ENCODE results near the gene IREB2. TPM values are rescaled to one million over a fixed set of nuclear protein-coding genes. Genes with fewer than 3 reads are reported as not detected.
A peak's percentile ranks its signal among the peaks of the same experiment; 100 is the strongest.
"Not testable (repeated sequence)": the region's sequence is repeated elsewhere in the genome, so short reads cannot be mapped to it uniquely, and the experiment has no call there.

IREB2 gene
- total RNA-seq, 4 donors from 2014 or later = 32.4 to 45.9 (median 42.4) TPM

DNA sequence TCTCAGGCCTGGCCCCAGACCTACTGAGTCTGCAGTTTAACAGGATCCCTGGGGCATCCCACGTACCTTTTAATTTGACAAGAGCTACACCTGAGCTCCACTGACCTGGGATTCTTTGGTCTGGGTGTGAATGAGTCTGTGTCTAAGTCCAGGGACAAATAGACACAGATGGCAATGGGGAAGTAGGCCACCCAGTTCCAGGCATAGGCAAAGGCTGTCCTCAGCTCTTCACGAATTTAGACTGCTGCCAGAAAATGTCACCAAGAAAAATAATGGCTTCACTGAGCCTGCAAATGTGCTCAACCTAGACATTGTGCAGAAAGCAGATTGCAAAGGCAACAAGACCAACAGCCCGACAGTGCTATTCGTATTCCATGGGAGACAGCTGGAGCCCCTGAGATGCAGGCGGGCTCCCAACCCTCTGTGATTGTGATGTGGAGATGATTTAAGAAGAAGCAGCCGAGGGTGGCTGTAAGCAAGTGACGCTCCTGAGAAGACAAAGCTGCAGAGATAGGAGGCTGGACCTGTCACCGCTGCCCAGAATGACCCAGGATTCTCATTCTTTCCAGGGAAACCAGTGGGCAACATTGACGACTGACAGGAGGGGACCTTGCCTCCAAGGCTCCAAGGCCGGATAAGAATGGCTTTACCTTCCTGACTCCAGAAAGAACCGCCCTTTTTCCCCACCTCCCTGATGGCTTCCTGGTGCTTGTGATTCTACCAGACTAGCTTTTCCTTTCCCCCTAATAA lies 39.8 kb upstream of the IREB2 start:
- Histone ChIP-seq H3K4me1 (peaks cover 0 to 35% (median 8%) of the 10 kb centered on the region in 4 donors), H3K9me3 (no peaks in the 10 kb centered on the region), H3K27me3 (no peaks in the 10 kb centered on the region), H3K36me3 (no peaks in the 10 kb centered on the region), H3K27ac (peak overlapping the region in 1 of 4 donors; percentile 50), H3K4me3 (no peak overlapping the region)
- 77 to 80% methylated on average over 11 of the region's 11 CpGs for WGBS, 2 donors
- no peak for DNase-seq (ENCODE audit: low spot score in 2 of 2)
- TF ChIP-seq EP300 (IDR thresholded peaks at IDR 0.05) (no peak), POLR2A (IDR thresholded peaks at IDR 0.05) (no peak)
- TF ChIP-seq, protein P1, sequence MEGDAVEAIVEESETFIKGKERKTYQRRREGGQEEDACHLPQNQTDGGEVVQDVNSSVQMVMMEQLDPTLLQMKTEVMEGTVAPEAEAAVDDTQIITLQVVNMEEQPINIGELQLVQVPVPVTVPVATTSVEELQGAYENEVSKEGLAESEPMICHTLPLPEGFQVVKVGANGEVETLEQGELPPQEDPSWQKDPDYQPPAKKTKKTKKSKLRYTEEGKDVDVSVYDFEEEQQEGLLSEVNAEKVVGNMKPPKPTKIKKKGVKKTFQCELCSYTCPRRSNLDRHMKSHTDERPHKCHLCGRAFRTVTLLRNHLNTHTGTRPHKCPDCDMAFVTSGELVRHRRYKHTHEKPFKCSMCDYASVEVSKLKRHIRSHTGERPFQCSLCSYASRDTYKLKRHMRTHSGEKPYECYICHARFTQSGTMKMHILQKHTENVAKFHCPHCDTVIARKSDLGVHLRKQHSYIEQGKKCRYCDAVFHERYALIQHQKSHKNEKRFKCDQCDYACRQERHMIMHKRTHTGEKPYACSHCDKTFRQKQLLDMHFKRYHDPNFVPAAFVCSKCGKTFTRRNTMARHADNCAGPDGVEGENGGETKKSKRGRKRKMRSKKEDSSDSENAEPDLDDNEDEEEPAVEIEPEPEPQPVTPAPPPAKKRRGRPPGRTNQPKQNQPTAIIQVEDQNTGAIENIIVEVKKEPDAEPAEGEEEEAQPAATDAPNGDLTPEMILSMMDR (IDR thresholded peaks at IDR 0.05) = no peak

DNA sequence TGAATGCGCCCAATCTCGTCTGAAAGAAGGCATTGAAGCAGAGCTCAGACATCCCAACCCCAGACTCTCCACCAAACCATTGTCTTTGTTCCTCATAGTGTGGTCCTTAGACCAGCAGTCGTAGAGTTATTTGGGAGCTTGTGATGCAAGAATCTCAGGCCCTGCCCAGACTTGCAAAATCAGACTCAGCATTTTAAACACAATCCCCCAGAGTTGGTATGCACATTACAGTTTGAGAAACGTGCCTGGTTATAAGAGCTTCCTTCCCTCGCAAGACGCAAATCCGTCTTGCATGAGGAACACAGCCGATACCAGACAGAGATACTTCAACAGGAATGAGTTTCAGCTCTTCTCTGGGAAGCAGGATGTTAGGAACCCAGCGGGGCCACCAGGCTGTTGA lies 38.9 kb upstream of the IREB2 start:
- Histone ChIP-seq H3K27ac (peak overlapping the region in 1 of 4 donors; percentile 50), H3K4me1 (peaks cover 0 to 35% (median 8%) of the 10 kb centered on the region in 4 donors), H3K36me3 (no peaks in the 10 kb centered on the region), H3K27me3 (no peaks in the 10 kb centered on the region), H3K9me3 (no peaks in the 10 kb centered on the region), H3K4me3 (no peak overlapping the region)
- TF ChIP-seq POLR2A (IDR thresholded peaks at IDR 0.05) = no peak
- no peak for TF ChIP-seq EP300 (IDR thresholded peaks at IDR 0.05)
- TF ChIP-seq, protein P1 (IDR thresholded peaks at IDR 0.05) = no peak
- 32 to 40% methylated on average over 9 of the region's 9 CpGs for WGBS, 2 donors
- no peak for DNase-seq (ENCODE audit: low spot score in 2 of 2)

DNA sequence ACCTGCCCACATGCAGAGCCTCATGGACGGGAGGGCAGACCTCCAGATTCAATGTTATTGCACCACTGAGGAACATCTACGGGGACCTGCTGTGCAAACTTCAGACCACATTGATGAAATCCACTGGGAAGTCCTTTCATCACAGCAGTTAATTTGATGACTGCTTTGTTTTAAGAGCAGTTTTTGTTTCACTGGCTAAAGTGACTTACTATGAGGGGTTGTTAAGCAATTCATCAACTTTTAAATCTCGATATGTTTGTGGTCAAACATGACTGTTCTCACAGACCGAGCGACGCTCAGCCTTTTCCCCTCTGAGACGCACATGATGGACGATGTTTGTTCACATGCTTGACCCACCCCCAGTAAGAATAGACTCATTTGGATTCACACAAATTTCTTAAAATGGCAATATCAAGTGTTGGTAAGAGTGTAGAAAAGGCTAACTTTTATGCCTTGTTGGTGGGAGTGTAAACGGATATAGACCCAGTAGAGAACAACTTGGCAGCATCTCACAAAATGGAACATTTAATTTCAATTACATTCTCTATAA lies 35.9 kb upstream of the IREB2 start:
- Histone ChIP-seq H3K27ac (no peak overlapping the region), H3K36me3 (no peaks in the 10 kb centered on the region), H3K4me3 (no peak overlapping the region), H3K4me1 (peaks cover 0 to 21% (median 3%) of the 10 kb centered on the region in 4 donors), H3K9me3 (no peaks in the 10 kb centered on the region), H3K27me3 (peaks cover 0 to 8% of the 10 kb centered on the region in 2 donors)
- DNase-seq (ENCODE audit: low spot score in 2 of 2) = no peak
- TF ChIP-seq EP300 (IDR thresholded peaks at IDR 0.05) (no peak), POLR2A (IDR thresholded peaks at IDR 0.05) (no peak)
- TF ChIP-seq, protein P1 (IDR thresholded peaks at IDR 0.05) = no peak
- WGBS, 2 donors = 63% methylated on average over 9 of the region's 9 CpGs

DNA sequence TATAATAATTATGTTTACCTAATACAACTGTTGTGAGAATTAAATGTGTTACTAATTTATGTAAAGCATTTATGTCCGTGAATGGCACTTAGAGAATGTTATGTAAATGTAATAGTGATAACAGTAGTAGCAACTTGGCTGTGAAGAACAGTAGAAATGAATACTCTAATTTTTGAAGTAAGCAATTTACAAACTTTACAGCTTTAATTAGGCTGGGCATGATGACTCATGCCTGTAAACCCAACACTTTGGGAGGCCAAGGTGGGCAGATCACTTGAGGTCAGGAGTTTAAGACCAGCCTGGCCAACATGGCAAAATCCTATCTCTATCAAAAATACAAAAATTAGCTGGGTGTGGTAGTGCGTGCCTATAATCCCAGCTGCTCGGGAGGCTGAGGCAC lies 33.9 kb upstream of the IREB2 start:
- Histone ChIP-seq H3K9me3 (no peaks in the 10 kb centered on the region), H3K27me3 (peaks cover 0 to 8% of the 10 kb centered on the region in 2 donors), H3K27ac (no peak overlapping the region), H3K36me3 (no peaks in the 10 kb centered on the region), H3K4me1 (peaks cover 0 to 3% (median 0%) of the 10 kb centered on the region in 4 donors), H3K4me3 (no peak overlapping the region)
- 89 to 96% methylated on average over 3 of the region's 3 CpGs for WGBS, 2 donors
- DNase-seq (ENCODE audit: low spot score in 2 of 2) = no peak
- TF ChIP-seq POLR2A (IDR thresholded peaks at IDR 0.05) (no peak), EP300 (IDR thresholded peaks at IDR 0.05) (no peak)
- TF ChIP-seq, protein P1 (IDR thresholded peaks at IDR 0.05) = no peak

DNA sequence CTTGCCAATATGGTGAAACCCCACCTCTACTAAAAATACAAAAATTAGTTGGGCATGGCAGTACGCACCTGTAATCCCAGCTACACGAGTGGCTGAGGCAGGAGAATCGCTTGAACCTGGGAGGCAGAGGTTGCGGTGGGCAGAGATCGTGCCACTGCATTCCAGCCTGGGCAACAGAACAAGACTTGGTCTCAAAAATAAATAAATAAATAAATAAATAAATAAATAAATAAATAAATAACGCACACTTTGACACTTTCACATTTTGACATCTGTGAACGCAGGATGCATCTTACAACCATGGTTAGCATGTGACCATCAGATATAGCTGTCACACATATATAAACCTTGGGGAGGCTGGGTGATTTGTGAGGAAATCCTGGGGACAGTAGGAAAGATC lies 33.2 kb upstream of the IREB2 start:
- not testable (repeated sequence) for H3K27me3 ChIP-seq; H3K36me3 ChIP-seq; DNase-seq (ENCODE audit: low spot score in 2 of 2); H3K9me3 ChIP-seq; H3K27ac ChIP-seq; H3K4me3 ChIP-seq; H3K4me1 ChIP-seq
- WGBS, 2 donors = 97% methylated on average over 7 of the region's 7 CpGs
